GM21723 (cell line): Measurements from ENCODE around the gene CD46.

Source experiments
- ATAC-seq: cut with Tn5 transposase; IDR thresholded peaks from one replicate; pipeline ENCODE4 v1.9.1; 2021; ENCODE audit warnings: mild to moderate bottlenecking, moderate library complexity; ENCODE audit not compliant: unreplicated experiment

Gene CD46

DNA sequence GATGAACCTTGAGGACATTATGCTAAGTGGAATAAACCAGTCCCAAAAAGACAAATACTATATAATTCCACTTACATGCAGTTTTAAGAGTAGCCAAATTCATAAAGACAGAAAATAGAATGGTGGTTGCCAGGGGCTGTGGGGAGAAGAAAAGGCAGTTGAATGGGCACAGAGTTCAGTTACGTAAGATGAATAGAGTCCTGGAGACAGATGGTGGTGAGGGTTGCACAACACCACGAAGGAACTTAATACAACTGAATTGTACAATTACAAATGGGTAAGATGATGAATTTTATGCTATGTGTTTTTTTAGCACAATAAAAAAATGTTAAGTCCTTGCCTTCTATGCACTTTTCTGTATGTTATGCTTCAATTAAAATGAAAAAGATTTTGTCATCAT is 92.5 kb downstream of the CD46 start:
- no peak for ATAC-seq
